SK-N-SH (cell line): ENCODE results near the gene ENOX2. TPM values are rescaled to one million over a fixed set of nuclear protein-coding genes. Genes with fewer than 3 reads are reported as not detected.

ENCODE experiments used
- CTCF ChIA-PET: fragments of 300-600, 350-600 bp; formaldehyde crosslinking; extraction: SDS; loops from one replicate; lab custom pipeline; 2021; lab: Yijun Ruan, JAX
- POLR2A ChIA-PET: fragments of 350-600 bp; sonication (Branson Sonifier 250); formaldehyde crosslinking; extraction: SDS; loops from one replicate; lab custom pipeline; 2020; ENCODE audit warnings: antibody characterized with exemption, inconsistent platforms; lab: Yijun Ruan, JAX
- DNase-seq: peaks from one replicate; pipeline ENCODE4 v3.0.0; 2012
- H2AFZ ChIP-seq: fragments of 200-600 bp; sonication (generic); 2 replicates; pipeline ENCODE4 v1.8.1; 2016; ENCODE audit warnings: antibody characterized with exemption, mild to moderate bottlenecking, low read depth
- H3F3A ChIP-seq: fragments of 200-600 bp; sonication (generic); replicated peaks from 2 replicates; pipeline ENCODE3; 2016; ENCODE audit warnings: antibody characterized with exemption, mild to moderate bottlenecking; ENCODE audit not compliant: insufficient read depth
- H3K27ac ChIP-seq, 2 experiments: fragments of 200-500 bp in 1 of 2; fragments of 200-600 bp in 1 of 2; sonication (Bioruptor generic) in 1 of 2; sonication (generic), shearing (Covaris generic) in 1 of 2; 2 replicates each; pipeline versions ENCODE4 v1.5.1 to v1.6.1; 2014 to 2016; ENCODE audit warnings: low read depth in 2 of 2, inconsistent platforms in 1 of 2, low read length in 1 of 2, mild to moderate bottlenecking in 1 of 2, mixed read lengths in 1 of 2
- H3K27me3 ChIP-seq: fragments of 200-600 bp; sonication (generic), shearing (Covaris generic); 2 replicates; pipeline ENCODE4 v1.6.1; 2016; ENCODE audit warnings: mixed run types; ENCODE audit not compliant: insufficient read depth
- H3K36me3 ChIP-seq, 2 experiments: fragments of 200-500 bp in 1 of 2; fragments of 200-600 bp in 1 of 2; sonication (Bioruptor generic) in 1 of 2; sonication (generic) in 1 of 2; replicated peaks in 1 of 2; 2 replicates each; pipeline versions ENCODE3 to v1.5.1; 2014 to 2016; ENCODE audit warnings: low read length in 1 of 2, mild to moderate bottlenecking in 1 of 2; ENCODE audit not compliant: insufficient read depth in 2 of 2, control insufficient read depth in 1 of 2
- H3K4me1 ChIP-seq, 2 experiments: fragments of 200-500 bp in 1 of 2; fragments of 200-600 bp in 1 of 2; sonication (Bioruptor generic) in 1 of 2; sonication (generic), shearing (Covaris generic) in 1 of 2; 2 replicates each; pipeline versions ENCODE4 v1.5.1 to v1.6.1; 2014 to 2016; ENCODE audit warnings: low read depth in 1 of 2, low read length in 1 of 2, mixed run types in 1 of 2; ENCODE audit not compliant: insufficient read depth in 2 of 2, control insufficient read depth in 1 of 2
- H3K4me2 ChIP-seq: fragments of 200-600 bp; sonication (generic), shearing (Covaris generic); 2 replicates; pipeline ENCODE4 v1.6.1; 2017; ENCODE audit warnings: mixed run types
- H3K4me3 ChIP-seq, 2 experiments: fragments of 200-500 bp in 1 of 2; fragments of 200-600 bp in 1 of 2; sonication (Bioruptor generic) in 1 of 2; sonication (generic), shearing (Covaris generic) in 1 of 2; 2 replicates each; pipeline versions ENCODE4 v1.5.1 to v1.8.1; 2014 to 2016; ENCODE audit warnings: low read depth in 2 of 2, inconsistent platforms in 1 of 2, low read length in 1 of 2, mild to moderate bottlenecking in 1 of 2, mixed read lengths in 1 of 2, moderate library complexity in 1 of 2
- H3K79me2 ChIP-seq: fragments of 200-600 bp; sonication (generic); 2 replicates; pipeline ENCODE4 v1.8.1; 2017; ENCODE audit warnings: mild to moderate bottlenecking; ENCODE audit not compliant: insufficient read depth
- H3K9ac ChIP-seq: fragments of 200-600 bp; sonication (generic); 2 replicates; pipeline ENCODE4 v1.6.1; 2017; ENCODE audit warnings: mixed run types
- H3K9me2 ChIP-seq: fragments of 200-600 bp; sonication (generic); 2 replicates; pipeline ENCODE4 v1.6.1; 2017; ENCODE audit warnings: mixed run types
- H3K9me3 ChIP-seq: fragments of 200-600 bp; sonication (generic); 2 replicates; pipeline ENCODE4 v1.6.1; 2017; ENCODE audit warnings: mixed run types, mild to moderate bottlenecking, moderate library complexity
- H4K20me1 ChIP-seq: fragments of 200-600 bp; sonication (generic); 2 replicates; pipeline ENCODE4 v1.6.1; 2017; ENCODE audit warnings: mild to moderate bottlenecking, mixed run types; ENCODE audit not compliant: insufficient read depth
- CTCF ChIP-seq: fragments of 200-600 bp; sonication (generic); IDR thresholded peaks from 2 replicates; pipeline ENCODE4 v1.6.1; 2017; ENCODE audit warnings: antibody characterized with exemption, mild to moderate bottlenecking, moderate library complexity
- EP300 ChIP-seq, 2 experiments: IDR thresholded peaks; 2 replicates each; pipeline versions ENCODE4 v1.4.0 to v1.6.1; 2012; ENCODE audit warnings: borderline replicate concordance in 1 of 2, low read depth in 1 of 2, low read length in 1 of 2
- FOSL2 ChIP-seq: IDR thresholded peaks from 2 replicates; pipeline ENCODE4 v1.4.0; 2012; ENCODE audit warnings: low read depth, mild to moderate bottlenecking, moderate library complexity, borderline replicate concordance
- JUND ChIP-seq: IDR thresholded peaks from 2 replicates; pipeline ENCODE4 v1.4.0; 2012
- MXI1 ChIP-seq: IDR thresholded peaks from 2 replicates; pipeline ENCODE4 v1.6.1; 2012; ENCODE audit warnings: mild to moderate bottlenecking, low read depth, low read length, improper control_type of control experiment
- NRF1 ChIP-seq: IDR thresholded peaks from 2 replicates; pipeline ENCODE4 v1.6.1; 2012; ENCODE audit warnings: low read depth, mild to moderate bottlenecking, low read length
- PBX3 ChIP-seq: IDR thresholded peaks from 2 replicates; pipeline ENCODE4; 2012
- POLR2AphosphoS5 ChIP-seq: IDR thresholded peaks from 2 replicates; pipeline ENCODE4 v1.6.1; 2012; ENCODE audit warnings: low read depth, low read length
- RAD21 ChIP-seq: IDR thresholded peaks from 2 replicates; pipeline ENCODE4 v1.6.1; 2012; ENCODE audit warnings: mild to moderate bottlenecking, low read length
- TAF1 ChIP-seq: IDR thresholded peaks from 2 replicates; pipeline ENCODE4 v1.6.1; 2012; ENCODE audit warnings: low read depth, mild to moderate bottlenecking, low read length, moderate library complexity, borderline replicate concordance
- USF1 ChIP-seq: IDR thresholded peaks from 2 replicates; pipeline ENCODE4 v1.4.0; 2012; ENCODE audit warnings: low read depth, borderline replicate concordance
- WGBS: methylation state at CpG from one replicate; pipeline ENCODE4 v1.1.6; 2017; ENCODE audit warnings: low lambda C conversion rate; 5-methylcytosine and 5-hydroxymethylcytosine counted together
- polyA plus RNA-seq, 3 experiments: library from polyadenylated mRNA; depleted of rRNA; stranded (reverse); fragments of >200 nt; gene quantifications; 2 replicates each; pipeline ENCODE4 v1.2.3, GENCODE V29; 2012
- TF ChIP-seq, protein P1 (sequence below): IDR thresholded peaks from 2 replicates; pipeline ENCODE4 v1.4.0; 2012; ENCODE audit warnings: low read depth, borderline replicate concordance

The ENOX2 gene
- polyA plus RNA-seq, 1 of the 3 experiments (the other 2 are of a cell fraction) = 8.8 TPM

- ChIA-PET CTCF (no interaction called here), POLR2A (no interaction called here)
- WGBS = 50% methylated on average over 2 of the region's 2 CpGs
- Histone ChIP-seq H3K4me3 (no peak overlapping the region), H3K36me3 (no peaks in the 10 kb centered on the region), H3F3A (peaks cover 3% of the 10 kb centered on the region), H4K20me1 (no peaks in the 10 kb centered on the region), H3K79me2 (no peaks in the 10 kb centered on the region), H3K27me3 (no peaks in the 10 kb centered on the region), H3K27ac (no peak overlapping the region), H3K4me1 (no peaks in the 10 kb centered on the region; a peak in 2 of 4 replicates), H2AFZ (no peak overlapping the region), H3K9ac (no peak overlapping the region), H3K9me2 (no peaks in the 10 kb centered on the region), H3K4me2 (no peak overlapping the region), H3K9me3 (no peaks in the 10 kb centered on the region)
- no peak for DNase-seq
- TF ChIP-seq JUND (no peak), FOSL2 (0 out of 2 replicates have a peak, but pooled peaks have one; percentile 6)
Measured at GRCh38 chrX:130874751-130875150, 28.3 kb downstream of the ENOX2 start.

DNA sequence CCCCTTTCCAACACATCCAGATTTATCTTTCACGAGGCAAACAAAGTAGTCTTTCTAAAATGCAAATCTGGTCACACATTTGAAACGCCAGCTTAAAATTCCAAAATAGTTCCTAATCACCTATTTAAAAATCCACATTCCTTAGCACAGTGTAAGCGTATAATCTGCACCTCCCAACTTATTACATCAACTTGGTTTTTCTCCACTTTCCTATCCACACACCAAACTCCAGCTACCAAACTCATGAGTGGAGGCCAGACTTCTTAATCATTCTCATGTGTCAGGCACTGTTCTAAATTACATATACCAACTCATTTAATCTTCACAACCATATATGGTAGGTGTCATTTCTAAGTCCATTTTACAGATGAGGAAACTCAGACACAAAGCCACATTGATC, 33.8 kb downstream of the ENOX2 start:
- ChIA-PET POLR2A (no interaction called here), CTCF (no interaction called here)
- Histone ChIP-seq H2AFZ (no peak overlapping the region), H3F3A (no peaks in the 10 kb centered on the region), H3K27me3 (no peaks in the 10 kb centered on the region), H3K9me3 (no peaks in the 10 kb centered on the region), H3K27ac (no peak overlapping the region), H3K4me1 (no peaks in the 10 kb centered on the region), H3K4me3 (no peak overlapping the region), H3K36me3 (no peaks in the 10 kb centered on the region), H3K9me2 (no peaks in the 10 kb centered on the region), H4K20me1 (no peaks in the 10 kb centered on the region), H3K4me2 (no peak overlapping the region), H3K79me2 (no peaks in the 10 kb centered on the region; the same call in 1 of the 2 replicates), H3K9ac (no peak overlapping the region)
- no peak for TF ChIP-seq USF1
- TF ChIP-seq, protein P1, sequence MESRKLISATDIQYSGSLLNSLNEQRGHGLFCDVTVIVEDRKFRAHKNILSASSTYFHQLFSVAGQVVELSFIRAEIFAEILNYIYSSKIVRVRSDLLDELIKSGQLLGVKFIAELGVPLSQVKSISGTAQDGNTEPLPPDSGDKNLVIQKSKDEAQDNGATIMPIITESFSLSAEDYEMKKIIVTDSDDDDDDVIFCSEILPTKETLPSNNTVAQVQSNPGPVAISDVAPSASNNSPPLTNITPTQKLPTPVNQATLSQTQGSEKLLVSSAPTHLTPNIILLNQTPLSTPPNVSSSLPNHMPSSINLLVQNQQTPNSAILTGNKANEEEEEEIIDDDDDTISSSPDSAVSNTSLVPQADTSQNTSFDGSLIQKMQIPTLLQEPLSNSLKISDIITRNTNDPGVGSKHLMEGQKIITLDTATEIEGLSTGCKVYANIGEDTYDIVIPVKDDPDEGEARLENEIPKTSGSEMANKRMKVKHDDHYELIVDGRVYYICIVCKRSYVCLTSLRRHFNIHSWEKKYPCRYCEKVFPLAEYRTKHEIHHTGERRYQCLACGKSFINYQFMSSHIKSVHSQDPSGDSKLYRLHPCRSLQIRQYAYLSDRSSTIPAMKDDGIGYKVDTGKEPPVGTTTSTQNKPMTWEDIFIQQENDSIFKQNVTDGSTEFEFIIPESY = no peak
- no peak for TF ChIP-seq EP300 (IDR thresholded peaks at IDR 0.05; ENCODE audit: borderline replicate concordance in 1 of 2, low read depth in 1 of 2, low read length in 1 of 2)
- TF ChIP-seq RAD21 = no peak
- no peak for TF ChIP-seq POLR2AphosphoS5
- no peak for DNase-seq
- WGBS = 67% methylated on average over 3 of the region's 3 CpGs

DNA sequence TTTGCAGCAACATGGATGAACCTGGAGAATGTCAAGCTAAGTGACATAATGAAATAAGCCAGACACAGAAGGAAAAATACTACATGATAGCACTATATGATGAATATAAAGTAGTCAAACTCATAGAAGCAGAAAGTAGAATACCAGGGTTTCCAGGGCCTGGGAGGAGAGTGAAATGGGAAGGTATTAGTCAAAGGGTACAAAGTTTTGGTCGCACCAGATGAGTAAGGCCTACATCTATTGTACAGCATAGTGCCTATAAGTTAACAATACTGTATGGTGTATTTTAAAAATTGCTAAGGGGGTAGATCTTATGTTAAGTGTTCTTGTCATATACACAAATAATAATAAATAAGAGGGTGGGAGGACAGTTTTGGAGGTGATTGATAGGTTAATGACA, 41.5 kb downstream of the ENOX2 start:
- Histone ChIP-seq H3F3A (no peaks in the 10 kb centered on the region), H3K9ac (no peak overlapping the region), H2AFZ (no peak overlapping the region), H3K4me2 (no peak overlapping the region), H3K9me2 (no peaks in the 10 kb centered on the region), H3K4me1 (no peaks in the 10 kb centered on the region), H3K36me3 (no peaks in the 10 kb centered on the region), H3K79me2 (no peaks in the 10 kb centered on the region), H3K27ac (no peak overlapping the region), H3K4me3 (no peak overlapping the region), H4K20me1 (no peaks in the 10 kb centered on the region), H3K9me3 (no peaks in the 10 kb centered on the region), H3K27me3 (no peaks in the 10 kb centered on the region)
- ChIA-PET POLR2A (no interaction called here), CTCF (no interaction called here)
- no peak for DNase-seq
- WGBS = 52% methylated on average over 1 of the region's 1 CpG
- TF ChIP-seq TAF1 (no peak), POLR2AphosphoS5 (no peak), CTCF (no peak), NRF1 (no peak), PBX3 (no peak), MXI1 (no peak)
